ENCODE results near the gene NKAIN2.

DNA sequence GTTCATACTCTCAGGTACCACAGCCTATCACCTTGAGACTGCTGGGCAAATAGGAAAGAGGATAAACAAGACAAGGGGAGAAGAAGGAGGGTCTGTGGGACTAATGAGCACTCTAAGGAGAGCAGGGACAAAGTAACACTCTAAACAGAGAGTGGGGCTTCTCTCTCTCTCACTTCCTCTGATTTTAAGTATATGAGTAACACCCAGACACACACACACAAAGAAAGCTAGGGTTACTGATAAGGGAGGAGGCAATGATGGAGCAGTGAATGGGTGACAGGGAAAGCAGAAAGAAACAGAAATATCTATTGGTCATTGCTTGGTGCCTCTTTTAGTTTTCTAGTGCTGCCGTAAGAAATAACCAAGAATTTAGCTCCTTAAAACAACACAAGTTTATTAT lies 1062.4 kb downstream of the NKAIN2 start:
- TF ChIP-seq, protein P1, sequence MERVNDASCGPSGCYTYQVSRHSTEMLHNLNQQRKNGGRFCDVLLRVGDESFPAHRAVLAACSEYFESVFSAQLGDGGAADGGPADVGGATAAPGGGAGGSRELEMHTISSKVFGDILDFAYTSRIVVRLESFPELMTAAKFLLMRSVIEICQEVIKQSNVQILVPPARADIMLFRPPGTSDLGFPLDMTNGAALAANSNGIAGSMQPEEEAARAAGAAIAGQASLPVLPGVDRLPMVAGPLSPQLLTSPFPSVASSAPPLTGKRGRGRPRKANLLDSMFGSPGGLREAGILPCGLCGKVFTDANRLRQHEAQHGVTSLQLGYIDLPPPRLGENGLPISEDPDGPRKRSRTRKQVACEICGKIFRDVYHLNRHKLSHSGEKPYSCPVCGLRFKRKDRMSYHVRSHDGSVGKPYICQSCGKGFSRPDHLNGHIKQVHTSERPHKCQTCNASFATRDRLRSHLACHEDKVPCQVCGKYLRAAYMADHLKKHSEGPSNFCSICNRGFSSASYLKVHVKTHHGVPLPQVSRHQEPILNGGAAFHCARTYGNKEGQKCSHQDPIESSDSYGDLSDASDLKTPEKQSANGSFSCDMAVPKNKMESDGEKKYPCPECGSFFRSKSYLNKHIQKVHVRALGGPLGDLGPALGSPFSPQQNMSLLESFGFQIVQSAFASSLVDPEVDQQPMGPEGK (CRISPR knock-in tag; IDR thresholded peaks at IDR 0.05; ENCODE audit: borderline replicate concordance), result no peak
- TF ChIP-seq CREB5 (CRISPR knock-in tag; IDR thresholded peaks at IDR 0.05; ENCODE audit: low read depth) (no peak), ZNF70 (CRISPR knock-in tag; IDR thresholded peaks at IDR 0.05) (no peak), ZNF565 (CRISPR knock-in tag; conservative IDR thresholded peaks at IDR 0.05; ENCODE audit: low read depth) (no peak), PPARA (CRISPR knock-in tag; IDR thresholded peaks at IDR 0.05; ENCODE audit: borderline replicate concordance) (no peak), ESRRG (CRISPR knock-in tag; IDR thresholded peaks at IDR 0.05) (no peak), ZFP30 (CRISPR knock-in tag; IDR thresholded peaks at IDR 0.05) (no peak)
